ENCODE data around the gene CASS4.
A peak's percentile ranks its signal among the peaks of the same experiment; 100 is the strongest.
"Not testable (repeated sequence)": the region's sequence is repeated elsewhere in the genome, so short reads cannot be mapped to it uniquely, and the experiment has no call there.

Gene CASS4, protein sequence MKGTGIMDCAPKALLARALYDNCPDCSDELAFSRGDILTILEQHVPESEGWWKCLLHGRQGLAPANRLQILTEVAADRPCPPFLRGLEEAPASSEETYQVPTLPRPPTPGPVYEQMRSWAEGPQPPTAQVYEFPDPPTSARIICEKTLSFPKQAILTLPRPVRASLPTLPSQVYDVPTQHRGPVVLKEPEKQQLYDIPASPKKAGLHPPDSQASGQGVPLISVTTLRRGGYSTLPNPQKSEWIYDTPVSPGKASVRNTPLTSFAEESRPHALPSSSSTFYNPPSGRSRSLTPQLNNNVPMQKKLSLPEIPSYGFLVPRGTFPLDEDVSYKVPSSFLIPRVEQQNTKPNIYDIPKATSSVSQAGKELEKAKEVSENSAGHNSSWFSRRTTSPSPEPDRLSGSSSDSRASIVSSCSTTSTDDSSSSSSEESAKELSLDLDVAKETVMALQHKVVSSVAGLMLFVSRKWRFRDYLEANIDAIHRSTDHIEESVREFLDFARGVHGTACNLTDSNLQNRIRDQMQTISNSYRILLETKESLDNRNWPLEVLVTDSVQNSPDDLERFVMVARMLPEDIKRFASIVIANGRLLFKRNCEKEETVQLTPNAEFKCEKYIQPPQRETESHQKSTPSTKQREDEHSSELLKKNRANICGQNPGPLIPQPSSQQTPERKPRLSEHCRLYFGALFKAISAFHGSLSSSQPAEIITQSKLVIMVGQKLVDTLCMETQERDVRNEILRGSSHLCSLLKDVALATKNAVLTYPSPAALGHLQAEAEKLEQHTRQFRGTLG

GRCh38 chr20:56411759-56412472 is at the start of gene CASS4:
Gene CASS4, plus strand, starts transcription at chr20:56412260. Its CDS starts 199 bp downstream, at chr20:56412459.
- DNase-seq, result peak; percentile 53

- no peak for DNase-seq
These were observed 49.1 kb upstream of the CASS4 start for GRCh38 chr20:56362833-56363413.

GRCh38 chr20:56363491-56363890 is 48.6 kb upstream of the CASS4 start:
- no peak for DNase-seq

DNA sequence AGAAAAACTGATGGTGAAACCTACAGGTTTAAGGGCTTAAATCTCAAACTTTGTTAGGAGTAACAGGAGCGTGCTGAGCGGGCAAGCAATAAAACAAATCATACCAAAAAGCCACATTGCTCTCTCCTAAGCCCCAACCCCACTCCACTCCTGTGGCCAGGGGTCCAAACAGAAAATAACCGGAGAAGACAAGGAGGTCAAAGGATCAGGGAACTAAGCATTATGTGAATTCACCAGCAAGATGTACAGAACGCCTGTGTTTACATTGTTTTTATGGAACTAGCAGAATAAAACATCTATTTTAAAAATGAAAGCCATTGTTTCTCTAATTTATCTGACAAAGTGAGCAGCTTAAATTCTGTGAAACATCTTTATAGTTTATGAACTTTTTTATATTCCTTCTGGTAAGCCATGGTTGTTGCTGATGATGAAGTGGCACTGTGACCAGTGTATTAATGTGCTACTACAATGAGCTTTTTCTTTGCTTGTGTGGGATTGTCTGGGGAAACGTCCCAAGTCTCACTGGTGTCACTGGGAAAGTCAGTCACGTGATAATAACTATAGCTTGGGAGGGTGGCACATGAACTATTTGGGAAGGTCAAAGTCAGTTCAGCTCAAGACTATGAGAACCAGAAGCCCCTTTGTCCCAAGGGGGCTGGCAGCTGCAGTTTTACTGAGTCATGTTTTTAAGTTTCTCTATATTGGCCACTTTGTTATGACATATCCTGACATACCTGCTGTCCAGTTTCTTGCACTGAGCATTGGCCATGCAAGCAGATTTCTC is 43.5 kb upstream of the CASS4 start:
- no peak for DNase-seq

- DNase-seq, result no peak
These were observed 42.9 kb upstream of the CASS4 start for GRCh38 chr20:56369179-56369578.

DNA sequence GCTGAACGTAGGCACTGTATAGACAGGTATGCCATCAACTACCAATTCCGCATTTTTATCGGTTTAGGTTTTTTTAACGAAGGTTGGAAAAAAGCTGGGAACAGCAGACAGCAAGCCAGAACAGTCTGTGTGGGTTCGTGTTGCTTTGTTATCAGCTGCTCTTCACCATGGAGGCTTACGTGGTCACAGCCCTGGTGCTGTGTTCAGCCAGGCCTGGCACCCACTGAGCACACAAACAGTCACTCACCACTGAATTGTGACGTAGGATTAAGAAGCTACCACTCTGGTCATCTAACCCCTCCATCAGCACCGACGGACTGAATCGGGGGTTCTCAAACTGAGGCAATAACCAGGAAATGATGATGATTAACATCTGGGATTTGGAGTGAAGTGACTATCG is 40.1 kb upstream of the CASS4 start:
- DNase-seq, result no peak

- no peak for DNase-seq
These were observed 39.2 kb upstream of the CASS4 start for GRCh38 chr20:56372850-56373249.

- no peak for DNase-seq
These were observed 38.1 kb upstream of the CASS4 start for GRCh38 chr20:56373942-56374341.

- DNase-seq, result no peak
These were observed 35.7 kb upstream of the CASS4 start for GRCh38 chr20:56376331-56376730.

DNA sequence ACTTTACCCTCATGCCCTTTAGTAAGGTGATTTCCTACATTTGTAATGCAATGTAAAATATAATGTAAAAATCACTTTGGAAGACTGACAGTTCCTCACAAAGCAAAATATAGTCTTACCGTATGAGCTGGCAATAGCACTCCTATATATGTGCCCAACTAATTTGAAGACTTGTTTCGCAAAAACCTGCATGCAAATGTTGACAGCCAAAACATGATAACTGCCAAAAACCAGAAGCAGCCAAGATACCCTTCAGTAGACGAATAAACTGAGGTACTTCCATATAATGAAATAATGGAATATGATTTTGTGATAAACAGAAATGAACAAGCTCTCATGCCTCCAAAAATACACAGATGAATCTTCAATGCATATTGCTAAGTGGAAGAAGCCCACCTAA is 33.7 kb upstream of the CASS4 start:
- no peak for DNase-seq

DNA sequence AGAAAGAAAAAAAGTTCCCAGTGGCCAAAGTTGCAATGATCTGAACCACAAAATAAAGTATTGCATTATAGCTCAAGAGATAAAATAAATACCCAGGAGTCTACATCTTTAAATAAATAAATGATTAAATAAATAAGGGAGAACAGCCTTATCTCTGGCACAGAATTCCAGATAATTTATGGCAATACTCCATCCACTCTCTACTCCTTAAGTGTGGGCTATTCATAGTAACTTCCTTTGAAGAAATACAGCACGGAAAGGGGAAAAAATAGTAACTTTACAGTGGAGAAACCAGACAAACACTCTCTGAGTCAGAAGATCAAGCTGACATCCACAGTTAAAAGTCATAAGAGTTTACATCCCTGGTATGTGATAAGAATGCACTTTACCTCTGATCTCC is 31.7 kb upstream of the CASS4 start:
- DNase-seq, result no peak

DNA sequence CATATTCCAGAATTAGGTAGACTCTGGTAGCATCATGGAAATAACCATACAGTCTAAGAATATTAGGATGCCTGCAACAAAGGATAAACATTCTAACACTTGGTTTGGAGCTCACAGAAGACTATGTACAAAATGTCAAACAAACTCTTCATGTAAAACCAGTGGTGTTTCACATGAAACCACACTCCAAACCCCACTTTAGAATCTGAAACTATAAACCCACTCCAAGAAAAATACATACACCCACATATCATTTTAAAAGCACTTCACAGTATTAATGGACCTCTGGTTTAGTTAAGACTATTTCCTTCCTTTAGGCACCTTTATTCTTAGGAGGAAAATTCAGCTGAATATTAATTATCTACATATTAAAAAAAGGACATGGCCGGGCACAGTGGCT is 30.6 kb upstream of the CASS4 start:
- no peak for DNase-seq

- DNase-seq, result no peak
These were observed 29.4 kb upstream of the CASS4 start for GRCh38 chr20:56382696-56383095.

DNA sequence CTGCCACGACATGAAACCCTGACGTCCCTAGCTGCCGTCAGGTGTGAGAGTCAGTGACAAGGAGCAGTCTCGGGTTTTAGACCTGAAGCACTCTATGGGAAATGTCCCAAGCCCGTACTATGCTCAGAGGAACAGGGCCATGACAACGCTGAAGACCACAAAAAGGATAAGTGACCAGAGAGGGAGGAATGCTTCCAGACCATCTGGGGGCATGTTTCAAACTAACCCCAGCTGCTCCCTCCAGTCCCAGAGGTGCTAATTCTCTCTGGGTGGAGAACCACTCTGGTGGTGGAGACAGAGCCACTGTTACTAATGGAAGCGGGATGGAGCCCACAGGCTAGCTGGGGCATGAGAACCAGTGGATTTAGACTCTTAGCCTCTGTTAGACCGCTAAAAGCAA is 28.7 kb upstream of the CASS4 start:
- DNase-seq, result no peak

- DNase-seq, result no peak
These were observed 26.9 kb upstream of the CASS4 start for GRCh38 chr20:56385130-56385529.

- no peak for DNase-seq
These were observed 25.8 kb upstream of the CASS4 start for GRCh38 chr20:56386219-56386618.

DNA sequence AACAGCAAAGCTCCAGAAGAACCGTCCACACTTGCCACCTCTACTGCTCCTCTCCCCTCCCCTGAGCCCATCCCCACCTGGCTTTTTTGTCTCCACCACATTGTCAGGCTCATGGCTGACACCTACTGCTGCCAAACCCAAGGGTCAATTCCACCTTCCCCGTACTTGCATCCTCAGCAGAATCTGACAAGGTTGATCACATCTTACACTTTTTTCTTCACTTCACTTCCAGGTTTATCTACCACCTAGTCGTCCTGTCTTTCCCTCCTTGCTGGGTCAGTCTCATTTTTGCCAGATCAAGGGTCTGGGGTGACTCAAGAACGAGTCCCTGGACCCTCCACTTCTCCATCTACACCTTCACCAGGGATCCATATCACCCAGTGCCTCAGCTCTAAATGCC is 23.2 kb upstream of the CASS4 start:
- no peak for DNase-seq

GRCh38 chr20:56389807-56390206 is 22.3 kb upstream of the CASS4 start:
- DNase-seq, result no peak

DNA sequence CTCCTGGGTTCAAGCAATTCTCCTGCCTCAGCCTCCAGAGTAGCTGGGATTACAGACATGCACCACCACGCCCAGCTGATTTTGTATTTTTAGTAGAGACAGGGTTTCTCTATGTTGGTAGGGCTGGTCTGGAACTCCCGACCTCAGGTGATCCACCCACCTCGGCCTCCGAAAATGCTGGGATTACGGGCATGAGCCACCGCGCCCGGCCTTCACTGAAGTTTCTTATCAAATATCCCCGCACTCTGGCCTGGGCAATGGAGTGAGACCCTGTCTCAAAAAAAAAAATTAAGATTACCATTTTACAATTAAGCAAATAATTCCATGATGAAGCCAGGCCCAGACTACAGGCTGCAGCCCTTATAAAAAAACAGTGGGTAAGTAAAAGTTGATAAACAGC is 21.7 kb upstream of the CASS4 start:
- not testable (repeated sequence) for DNase-seq

DNA sequence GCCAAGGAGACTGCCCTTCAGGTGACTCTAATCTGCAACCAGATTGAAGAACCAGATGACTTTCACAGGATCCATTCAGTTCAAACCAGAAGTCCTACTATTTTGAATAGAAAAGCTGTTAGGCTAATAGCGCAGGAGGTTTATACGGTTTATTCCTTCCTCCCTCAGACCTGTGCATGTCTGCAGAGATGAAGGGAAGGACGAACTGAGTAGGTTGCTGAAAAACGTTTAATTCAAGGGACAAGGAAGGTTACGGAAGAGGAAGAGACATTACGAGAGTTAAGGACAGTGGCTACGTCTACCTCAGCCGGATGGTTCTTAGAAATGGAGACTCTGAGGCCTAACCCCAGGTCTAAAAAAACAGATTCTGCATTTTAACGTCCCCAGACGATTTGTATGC is 21.0 kb upstream of the CASS4 start:
- no peak for DNase-seq

- DNase-seq, result no peak
These were observed 20.4 kb upstream of the CASS4 start for GRCh38 chr20:56391596-56392131.
